ENCODE data around the gene TMEM121. TPM values are rescaled to one million over a fixed set of nuclear protein-coding genes. Genes with fewer than 3 reads are reported as not detected.
A peak's percentile ranks its signal among the peaks of the same experiment; 100 is the strongest.

The TMEM121 gene
- polyA plus RNA-seq, 1 of the 3 experiments (the other 2 are of a cell fraction), result 9.1 TPM

GRCh38 chr14:105484069-105484996 lies 42.0 kb upstream of the TMEM121 start:
- Histone ChIP-seq H3K27ac (ENCODE audit: low read depth in 2 of 2, low read length in 1 of 2) (peak overlapping the region; percentile 2 to 47; a peak in 3 of 4 replicates), H3K27me3 (ENCODE audit: insufficient read depth) (no peaks in the 10 kb centered on the region), H2AFZ (ENCODE audit: low read depth) (no peak overlapping the region), H3K79me2 (ENCODE audit: insufficient read depth) (no peaks in the 10 kb centered on the region), H3K4me1 (ENCODE audit: control insufficient read depth in 1 of 2, insufficient read depth in 2 of 2, low read depth in 1 of 2, low read length in 1 of 2) (peaks cover 31 to 76% of the 10 kb centered on the region in 2 experiments; a peak in 3 of 4 replicates), H3K36me3 (replicated peaks in 1 of 2; ENCODE audit: control insufficient read depth in 1 of 2, insufficient read depth in 2 of 2, low read length in 1 of 2) (peaks cover 0 to 2% of the 10 kb centered on the region in 2 experiments), H3K4me2 (peak overlapping the region; percentile 24; the same call in 1 of the 2 replicates), H3K4me3 (ENCODE audit: low read depth in 2 of 2, low read length in 1 of 2) (no peak overlapping the region), H4K20me1 (ENCODE audit: insufficient read depth) (no peaks in the 10 kb centered on the region), H3K9ac (peak overlapping the region; percentile 46), H3K9me3 (no peaks in the 10 kb centered on the region), H3F3A (replicated peaks; ENCODE audit: insufficient read depth) (peaks cover 26% of the 10 kb centered on the region), H3K9me2 (no peaks in the 10 kb centered on the region)
- no peak for DNase-seq
- ChIA-PET POLR2A (no interaction called here), CTCF (interaction anchor here (0.7 to 7.2 kb wide), 6 partner anchors 14 to 112 kb away, joined by 3 to 137 read pairs (median 5); no protein-coding TSS in a partner anchor)
- WGBS (ENCODE audit: low lambda C conversion rate), result 82% methylated on average over 16 of the region's 20 CpGs
- TF ChIP-seq EP300 (IDR thresholded peaks at IDR 0.05; ENCODE audit: borderline replicate concordance in 1 of 2, low read depth in 1 of 2, low read length in 1 of 2), result no peak
- TF ChIP-seq CTCF (IDR thresholded peaks at IDR 0.05), result no peak
- TF ChIP-seq TAF1 (IDR thresholded peaks at IDR 0.05; ENCODE audit: borderline replicate concordance, low read depth, low read length), result no peak
- no peak for TF ChIP-seq ELF1 (IDR thresholded peaks at IDR 0.05)
- no peak for TF ChIP-seq SMC3 (IDR thresholded peaks at IDR 0.05; ENCODE audit: low read depth, low read length)
- TF ChIP-seq JUND (IDR thresholded peaks at IDR 0.05), result no peak

GRCh38 chr14:105484997-105485393 lies 41.4 kb upstream of the TMEM121 start:
- H3K4me3 ChIP-seq (ENCODE audit: low read depth in 2 of 2, low read length in 1 of 2), result no peak overlapping the region
- POLR2A ChIA-PET, result no interaction called here
- peaks cover 20% of the 10 kb centered on the region for H3F3A ChIP-seq (replicated peaks; ENCODE audit: insufficient read depth)
- H3K4me1 ChIP-seq (ENCODE audit: control insufficient read depth in 1 of 2, insufficient read depth in 2 of 2, low read depth in 1 of 2, low read length in 1 of 2), result peaks cover 31 to 75% of the 10 kb centered on the region in 2 experiments; a peak in 3 of 4 replicates
- WGBS (ENCODE audit: low lambda C conversion rate), result 96% methylated on average over 14 of the region's 16 CpGs
- no peak overlapping the region for H3K9ac ChIP-seq
- DNase-seq, result no peak
- no peaks in the 10 kb centered on the region for H3K9me2 ChIP-seq
- no peaks in the 10 kb centered on the region for H3K36me3 ChIP-seq (replicated peaks in 1 of 2; ENCODE audit: control insufficient read depth in 1 of 2, insufficient read depth in 2 of 2, low read length in 1 of 2)
- H3K27me3 ChIP-seq (ENCODE audit: insufficient read depth), result no peaks in the 10 kb centered on the region
- H3K4me2 ChIP-seq, result peak overlapping the region; percentile 24; the same call in 1 of the 2 replicates
- H3K27ac ChIP-seq (ENCODE audit: low read depth in 2 of 2, low read length in 1 of 2), result peak overlapping the region; percentile 47 to 61; a peak in 2 of 4 replicates
- CTCF ChIA-PET, result interaction anchor here (0.9 to 7.2 kb wide), 9 partner anchors 9 to 113 kb away, joined by 3 to 137 read pairs (median 3); no protein-coding TSS in a partner anchor
- H3K79me2 ChIP-seq (ENCODE audit: insufficient read depth), result no peaks in the 10 kb centered on the region
- no peaks in the 10 kb centered on the region for H4K20me1 ChIP-seq (ENCODE audit: insufficient read depth)
- H3K9me3 ChIP-seq, result no peaks in the 10 kb centered on the region
- no peak overlapping the region for H2AFZ ChIP-seq (ENCODE audit: low read depth)
- TF ChIP-seq GATA2 (CRISPR knock-in tag; IDR thresholded peaks at IDR 0.05) (no peak), RAD21 (IDR thresholded peaks at IDR 0.05; ENCODE audit: low read length) (no peak), JUND (IDR thresholded peaks at IDR 0.05) (no peak), NRF1 (IDR thresholded peaks at IDR 0.05; ENCODE audit: low read depth, low read length) (no peak), NFIC (IDR thresholded peaks at IDR 0.05; ENCODE audit: borderline replicate concordance) (no peak), CTCF (IDR thresholded peaks at IDR 0.05) (no peak), TCF12 (IDR thresholded peaks at IDR 0.05) (no peak), SIN3A (IDR thresholded peaks at IDR 0.05; ENCODE audit: borderline replicate concordance, low read depth, low read length) (no peak), FOXM1 (IDR thresholded peaks at IDR 0.05; ENCODE audit: low read depth) (no peak), USF2 (IDR thresholded peaks at IDR 0.05; ENCODE audit: borderline replicate concordance, low read depth, low read length) (no peak), PBX3 (IDR thresholded peaks at IDR 0.05) (no peak), MEF2A (IDR thresholded peaks at IDR 0.05; ENCODE audit: borderline replicate concordance, low read depth) (no peak), YY1 (IDR thresholded peaks at IDR 0.05; ENCODE audit: low read depth) (no peak), USF1 (IDR thresholded peaks at IDR 0.05; ENCODE audit: borderline replicate concordance, low read depth) (no peak)

All from SK-N-SH (cell line).